ENCODE data around the gene NID1.

NID1 gene

GRCh38 chr1:236039740-236040685 lies 24.9 kb downstream of the NID1 start:
- peak overlapping the region in 1 of 2 donors; percentile 16 for H3K4me3 ChIP-seq (ENCODE audit: low read length in 2 of 2)
- no peak overlapping the region for H4K91ac ChIP-seq (ENCODE audit: low read depth, low read length, poor library complexity)
- H3K4me1 ChIP-seq (ENCODE audit: control insufficient read depth in 2 of 2, insufficient read depth in 1 of 2, low read depth in 1 of 2, low read length in 2 of 2) = peaks cover 0 to 4% of the 10 kb centered on the region in 2 donors
- no peak overlapping the region for H3K4me2 ChIP-seq (ENCODE audit: insufficient read depth, low read length, poor library complexity, severe bottlenecking)
- H3K79me1 ChIP-seq (ENCODE audit: low read depth, low read length) = no peaks in the 10 kb centered on the region
- no peak overlapping the region for H3K14ac ChIP-seq (ENCODE audit: low read length)
- H2BK120ac ChIP-seq (ENCODE audit: low read depth, low read length) = no peak overlapping the region
- no CpG with 5 or more reads among the region's 13 CpGs for WGBS, 2 donors (ENCODE audit: extremely low coverage in 2 of 2, insufficient read length in 2 of 2, insufficient replicate concordance in 1 of 2)
- no peak for DNase-seq (ENCODE audit: low spot score)
- H2AFZ ChIP-seq (ENCODE audit: low read length) = no peak overlapping the region
- H3K9me3 ChIP-seq (replicated peaks in 1 of 2; ENCODE audit: control insufficient read depth in 2 of 2, insufficient read depth in 1 of 2, low read depth in 1 of 2, low read length in 2 of 2) = peaks cover 0 to 1% of the 10 kb centered on the region in 2 donors
- no peak overlapping the region for H2AK5ac ChIP-seq (ENCODE audit: low read depth, low read length)
- no peak overlapping the region for H2BK12ac ChIP-seq (ENCODE audit: low read length)
- no peak overlapping the region for H2BK15ac ChIP-seq (ENCODE audit: low read length)
- no peak overlapping the region for H3K4ac ChIP-seq (ENCODE audit: low read length)
- H3K18ac ChIP-seq (ENCODE audit: low read length) = no peak overlapping the region
- no peak overlapping the region for H3K9ac ChIP-seq (ENCODE audit: low read depth, low read length, poor library complexity)
- H4K8ac ChIP-seq (ENCODE audit: low read depth, low read length) = no peak overlapping the region
- no peak overlapping the region for H3K27ac ChIP-seq (replicated peaks; ENCODE audit: low read length)
- H2BK5ac ChIP-seq (ENCODE audit: low read length) = no peak overlapping the region
- no peaks in the 10 kb centered on the region for H3K27me3 ChIP-seq (ENCODE audit: control insufficient read depth in 3 of 3, insufficient read depth in 3 of 3, low read depth in 1 of 3, low read length in 3 of 3)
- H3K36me3 ChIP-seq (replicated peaks in 1 of 2; ENCODE audit: control insufficient read depth in 2 of 2, insufficient read depth in 2 of 2, low read length in 2 of 2) = peaks cover 20 to 23% of the 10 kb centered on the region in 2 donors
- no peak overlapping the region for H3K23ac ChIP-seq (ENCODE audit: low read depth, low read length, poor library complexity)

GRCh38 chr1:236038034-236038433 lies 26.9 kb downstream of the NID1 start:
- no peak overlapping the region for H3K14ac ChIP-seq (ENCODE audit: low read length)
- no peak for DNase-seq (ENCODE audit: low spot score)
- no peaks in the 10 kb centered on the region for H3K79me1 ChIP-seq (ENCODE audit: low read depth, low read length)
- no peak overlapping the region for H2BK120ac ChIP-seq (ENCODE audit: low read depth, low read length)
- H3K4ac ChIP-seq (ENCODE audit: low read length) = no peak overlapping the region
- no peak overlapping the region for H3K4me2 ChIP-seq (ENCODE audit: insufficient read depth, low read length, poor library complexity, severe bottlenecking)
- H4K8ac ChIP-seq (ENCODE audit: low read depth, low read length) = no peak overlapping the region
- peaks cover 18 to 20% of the 10 kb centered on the region in 2 donors for H3K36me3 ChIP-seq (replicated peaks in 1 of 2; ENCODE audit: control insufficient read depth in 2 of 2, insufficient read depth in 2 of 2, low read length in 2 of 2)
- H2BK12ac ChIP-seq (ENCODE audit: low read length) = no peak overlapping the region
- H3K23ac ChIP-seq (ENCODE audit: low read depth, low read length, poor library complexity) = no peak overlapping the region
- H2AK5ac ChIP-seq (ENCODE audit: low read depth, low read length) = no peak overlapping the region
- H3K4me3 ChIP-seq (ENCODE audit: low read length in 2 of 2) = peak overlapping the region in 1 of 2 donors; percentile 59
- H2BK5ac ChIP-seq (ENCODE audit: low read length) = no peak overlapping the region
- peaks cover 0 to 1% of the 10 kb centered on the region in 2 donors for H3K9me3 ChIP-seq (replicated peaks in 1 of 2; ENCODE audit: control insufficient read depth in 2 of 2, insufficient read depth in 1 of 2, low read depth in 1 of 2, low read length in 2 of 2)
- no peak overlapping the region for H2AFZ ChIP-seq (ENCODE audit: low read length)
- WGBS, 2 donors (ENCODE audit: extremely low coverage in 2 of 2, insufficient read length in 2 of 2, insufficient replicate concordance in 1 of 2) = no CpG with 5 or more reads among the region's 15 CpGs
- H2BK15ac ChIP-seq (ENCODE audit: low read length) = no peak overlapping the region
- no peaks in the 10 kb centered on the region for H3K27me3 ChIP-seq (ENCODE audit: control insufficient read depth in 3 of 3, insufficient read depth in 3 of 3, low read depth in 1 of 3, low read length in 3 of 3)
- no peak overlapping the region for H3K27ac ChIP-seq (replicated peaks; ENCODE audit: low read length)
- H4K91ac ChIP-seq (ENCODE audit: low read depth, low read length, poor library complexity) = no peak overlapping the region
- no peak overlapping the region for H3K18ac ChIP-seq (ENCODE audit: low read length)
- peaks cover 0 to 4% of the 10 kb centered on the region in 2 donors for H3K4me1 ChIP-seq (ENCODE audit: control insufficient read depth in 2 of 2, insufficient read depth in 1 of 2, low read depth in 1 of 2, low read length in 2 of 2)
- no peak overlapping the region for H3K9ac ChIP-seq (ENCODE audit: low read depth, low read length, poor library complexity)

- no peak overlapping the region for H3K4ac ChIP-seq (ENCODE audit: low read length)
- no peak overlapping the region for H2BK5ac ChIP-seq (ENCODE audit: low read length)
- peaks cover 17 to 27% of the 10 kb centered on the region in 2 donors for H3K36me3 ChIP-seq (replicated peaks in 1 of 2; ENCODE audit: control insufficient read depth in 2 of 2, insufficient read depth in 2 of 2, low read length in 2 of 2)
- no peak overlapping the region for H3K27ac ChIP-seq (replicated peaks; ENCODE audit: low read length)
- no peak overlapping the region for H4K8ac ChIP-seq (ENCODE audit: low read depth, low read length)
- no peaks in the 10 kb centered on the region for H3K79me1 ChIP-seq (ENCODE audit: low read depth, low read length)
- no peak overlapping the region for H3K23ac ChIP-seq (ENCODE audit: low read depth, low read length, poor library complexity)
- no peaks in the 10 kb centered on the region for H3K27me3 ChIP-seq (ENCODE audit: control insufficient read depth in 3 of 3, insufficient read depth in 3 of 3, low read depth in 1 of 3, low read length in 3 of 3)
- no peak overlapping the region for H3K18ac ChIP-seq (ENCODE audit: low read length)
- no peak overlapping the region for H3K9ac ChIP-seq (ENCODE audit: low read depth, low read length, poor library complexity)
- DNase-seq (ENCODE audit: low spot score) = no peak
- no peak overlapping the region for H2BK15ac ChIP-seq (ENCODE audit: low read length)
- H2BK12ac ChIP-seq (ENCODE audit: low read length) = no peak overlapping the region
- H4K91ac ChIP-seq (ENCODE audit: low read depth, low read length, poor library complexity) = no peak overlapping the region
- no peak overlapping the region for H2AFZ ChIP-seq (ENCODE audit: low read length)
- H2AK5ac ChIP-seq (ENCODE audit: low read depth, low read length) = no peak overlapping the region
- no CpG with 5 or more reads among the region's 8 CpGs for WGBS, 2 donors (ENCODE audit: extremely low coverage in 2 of 2, insufficient read length in 2 of 2, insufficient replicate concordance in 1 of 2)
- no peak overlapping the region for H3K14ac ChIP-seq (ENCODE audit: low read length)
- H3K4me2 ChIP-seq (ENCODE audit: insufficient read depth, low read length, poor library complexity, severe bottlenecking) = no peak overlapping the region
- peaks cover 0 to 4% of the 10 kb centered on the region in 2 donors for H3K9me3 ChIP-seq (replicated peaks in 1 of 2; ENCODE audit: control insufficient read depth in 2 of 2, insufficient read depth in 1 of 2, low read depth in 1 of 2, low read length in 2 of 2)
- peaks cover 0 to 4% of the 10 kb centered on the region in 2 donors for H3K4me1 ChIP-seq (ENCODE audit: control insufficient read depth in 2 of 2, insufficient read depth in 1 of 2, low read depth in 1 of 2, low read length in 2 of 2)
- H3K4me3 ChIP-seq (ENCODE audit: low read length in 2 of 2) = no peak overlapping the region
- H2BK120ac ChIP-seq (ENCODE audit: low read depth, low read length) = no peak overlapping the region
Measured at GRCh38 chr1:236035681-236036101, 29.2 kb downstream of the NID1 start.

- Histone ChIP-seq H3K14ac (ENCODE audit: low read length) (no peak overlapping the region), H3K4me3 (ENCODE audit: low read length in 2 of 2) (no peak overlapping the region)
- DNase-seq (ENCODE audit: low spot score) = no peak
Measured at GRCh38 chr1:236033336-236033735, 31.6 kb downstream of the NID1 start.

More at GRCh38 chr1:236033336-236033735, 31.6 kb downstream of the NID1 start:
- H3K27ac ChIP-seq (replicated peaks; ENCODE audit: low read length) = no peak overlapping the region
- H2BK12ac ChIP-seq (ENCODE audit: low read length) = no peak overlapping the region
- no peak overlapping the region for H2BK120ac ChIP-seq (ENCODE audit: low read depth, low read length)
- peaks cover 23 to 43% of the 10 kb centered on the region in 2 donors for H3K36me3 ChIP-seq (replicated peaks in 1 of 2; ENCODE audit: control insufficient read depth in 2 of 2, insufficient read depth in 2 of 2, low read length in 2 of 2)
- peaks cover 0 to 5% of the 10 kb centered on the region in 2 donors for H3K9me3 ChIP-seq (replicated peaks in 1 of 2; ENCODE audit: control insufficient read depth in 2 of 2, insufficient read depth in 1 of 2, low read depth in 1 of 2, low read length in 2 of 2)
- H3K4me2 ChIP-seq (ENCODE audit: insufficient read depth, low read length, poor library complexity, severe bottlenecking) = no peak overlapping the region
- no peaks in the 10 kb centered on the region for H3K27me3 ChIP-seq (ENCODE audit: control insufficient read depth in 3 of 3, insufficient read depth in 3 of 3, low read depth in 1 of 3, low read length in 3 of 3)
- no peak overlapping the region for H4K91ac ChIP-seq (ENCODE audit: low read depth, low read length, poor library complexity)
- no peak overlapping the region for H3K23ac ChIP-seq (ENCODE audit: low read depth, low read length, poor library complexity)
- H2AK5ac ChIP-seq (ENCODE audit: low read depth, low read length) = no peak overlapping the region
- H3K79me1 ChIP-seq (ENCODE audit: low read depth, low read length) = no peaks in the 10 kb centered on the region
- no peak overlapping the region for H3K18ac ChIP-seq (ENCODE audit: low read length)
- H4K8ac ChIP-seq (ENCODE audit: low read depth, low read length) = no peak overlapping the region
- no CpG with 5 or more reads among the region's 4 CpGs for WGBS, 2 donors (ENCODE audit: extremely low coverage in 2 of 2, insufficient read length in 2 of 2, insufficient replicate concordance in 1 of 2)
- H2BK5ac ChIP-seq (ENCODE audit: low read length) = no peak overlapping the region
- no peak overlapping the region for H2BK15ac ChIP-seq (ENCODE audit: low read length)
- H3K4ac ChIP-seq (ENCODE audit: low read length) = no peak overlapping the region
- no peak overlapping the region for H2AFZ ChIP-seq (ENCODE audit: low read length)
- no peak overlapping the region for H3K9ac ChIP-seq (ENCODE audit: low read depth, low read length, poor library complexity)
- no peaks in the 10 kb centered on the region for H3K4me1 ChIP-seq (ENCODE audit: control insufficient read depth in 2 of 2, insufficient read depth in 1 of 2, low read depth in 1 of 2, low read length in 2 of 2)

All from neuronal stem cell (in vitro differentiated cells).